Measurements from ENCODE around the gene BET1. TPM values are rescaled to one million over a fixed set of nuclear protein-coding genes. Genes with fewer than 3 reads are reported as not detected.

The BET1 gene
- total RNA-seq, 1 experiment from 2014 or later: 21.4 TPM

- no peak for DNase-seq
- Mint-ChIP-seq H3K9me3 (no peaks in the 10 kb centered on the region), H3K36me3 (ENCODE audit: insufficient read depth in 1 of 3, low read depth in 3 of 3) (no peaks in the 10 kb centered on the region), H3K4me1 (peaks cover 26 to 27% of the 10 kb centered on the region in 2 experiments), H3K4me3 (no peak overlapping the region), H3K27me3 (ENCODE audit: low read depth) (no peaks in the 10 kb centered on the region), H3K27ac (no peak overlapping the region)
- H4K8ac ChIP-seq (replicated peaks; ENCODE audit: insufficient read length, low read depth, low read length): no peak overlapping the region
- no peak overlapping the region for H3K18ac ChIP-seq (ENCODE audit: insufficient read length, low read depth, low read length)
- H3K23ac ChIP-seq (ENCODE audit: insufficient read length, low read depth, low read length): no peak overlapping the region
- H2BK15ac ChIP-seq (ENCODE audit: low read depth, low read length): no peak overlapping the region
- no peaks in the 10 kb centered on the region for H3K27me3 ChIP-seq (ENCODE audit: insufficient read depth, low read length)
- H3K14ac ChIP-seq (ENCODE audit: insufficient read depth, low read length): no peak overlapping the region
- no peak overlapping the region for H4K91ac ChIP-seq (ENCODE audit: insufficient read length, low read depth, low read length)
- no peaks in the 10 kb centered on the region for H3K79me2 ChIP-seq (ENCODE audit: insufficient read depth, low read length)
- no peak overlapping the region for H3K27ac ChIP-seq (ENCODE audit: insufficient read length, low read depth, low read length)
- H2BK20ac ChIP-seq (ENCODE audit: low read depth, low read length, poor library complexity, severe bottlenecking): no peak overlapping the region
- H3K79me1 ChIP-seq (ENCODE audit: insufficient read depth, low read depth, low read length, poor library complexity, severe bottlenecking): no peaks in the 10 kb centered on the region
- H3K56ac ChIP-seq (ENCODE audit: insufficient read length, low read depth, low read length): no peak overlapping the region
- no peak overlapping the region for H3K4ac ChIP-seq (ENCODE audit: low read depth, low read length)
- TF ChIP-seq, protein P1, sequence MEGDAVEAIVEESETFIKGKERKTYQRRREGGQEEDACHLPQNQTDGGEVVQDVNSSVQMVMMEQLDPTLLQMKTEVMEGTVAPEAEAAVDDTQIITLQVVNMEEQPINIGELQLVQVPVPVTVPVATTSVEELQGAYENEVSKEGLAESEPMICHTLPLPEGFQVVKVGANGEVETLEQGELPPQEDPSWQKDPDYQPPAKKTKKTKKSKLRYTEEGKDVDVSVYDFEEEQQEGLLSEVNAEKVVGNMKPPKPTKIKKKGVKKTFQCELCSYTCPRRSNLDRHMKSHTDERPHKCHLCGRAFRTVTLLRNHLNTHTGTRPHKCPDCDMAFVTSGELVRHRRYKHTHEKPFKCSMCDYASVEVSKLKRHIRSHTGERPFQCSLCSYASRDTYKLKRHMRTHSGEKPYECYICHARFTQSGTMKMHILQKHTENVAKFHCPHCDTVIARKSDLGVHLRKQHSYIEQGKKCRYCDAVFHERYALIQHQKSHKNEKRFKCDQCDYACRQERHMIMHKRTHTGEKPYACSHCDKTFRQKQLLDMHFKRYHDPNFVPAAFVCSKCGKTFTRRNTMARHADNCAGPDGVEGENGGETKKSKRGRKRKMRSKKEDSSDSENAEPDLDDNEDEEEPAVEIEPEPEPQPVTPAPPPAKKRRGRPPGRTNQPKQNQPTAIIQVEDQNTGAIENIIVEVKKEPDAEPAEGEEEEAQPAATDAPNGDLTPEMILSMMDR (conservative IDR thresholded peaks at IDR 0.05): no peak
- H3T11ph ChIP-seq (ENCODE audit: low read length): no peak overlapping the region
- no peak overlapping the region for H4K5ac ChIP-seq (ENCODE audit: insufficient read length, low read depth, low read length)
- no peak overlapping the region for H2BK12ac ChIP-seq (ENCODE audit: insufficient read length, low read depth, low read length)
- no peak overlapping the region for H3K9ac ChIP-seq (ENCODE audit: extremely low read depth, insufficient read length, low read length)
- H2AFZ ChIP-seq (ENCODE audit: low read length): no peak overlapping the region
- H2AK5ac ChIP-seq (ENCODE audit: insufficient read length, low read length): no peak overlapping the region
- H3K4me1 ChIP-seq (ENCODE audit: insufficient read depth, low read length): peaks cover 2% of the 10 kb centered on the region
- no peaks in the 10 kb centered on the region for H3K9me3 ChIP-seq (ENCODE audit: control insufficient read depth, low read depth, low read length)
- no peak overlapping the region for H3K4me2 ChIP-seq (ENCODE audit: insufficient read depth, insufficient read length, low read length)
- H2BK120ac ChIP-seq (ENCODE audit: low read depth, low read length, poor library complexity, severe bottlenecking): no peak overlapping the region
- no peaks in the 10 kb centered on the region for H3K23me2 ChIP-seq (ENCODE audit: insufficient read length, low read depth, low read length, poor library complexity, severe bottlenecking)
- H2BK5ac ChIP-seq (ENCODE audit: insufficient read length, low read length): no peak overlapping the region
- no peaks in the 10 kb centered on the region for H4K20me1 ChIP-seq (ENCODE audit: control insufficient read depth, insufficient read depth, insufficient read length)
Observed at GRCh38 chr7:93984024-93984423, 20.1 kb downstream of the BET1 start.

Measured in H9 (cell line).